Endothelial cell of umbilical vein (primary cell): ENCODE measurements around the gene CTSW.

Source experiments
- CTCF ChIP-seq, 2 donors: IDR thresholded peaks; 1 replicate in 1 of 2; 2 replicates in 1 of 2; pipeline ENCODE4 v1.5.1; 2011; ENCODE audit warnings: low read length in 2 of 2, mild to moderate bottlenecking in 2 of 2, moderate library complexity in 2 of 2, control low read depth in 1 of 2, inconsistent platforms in 1 of 2, low read depth in 1 of 2; ENCODE audit not compliant: insufficient read depth in 1 of 2; ENCODE audit errors: extremely low read depth in 1 of 2
- GATA2 ChIP-seq: IDR thresholded peaks from 2 replicates; pipeline ENCODE4 v1.7.0; 2011; ENCODE audit warnings: low read depth, mild to moderate bottlenecking, moderate library complexity, mixed read lengths, low read length; ENCODE audit not compliant: insufficient read length, insufficient read depth
- POLR2A ChIP-seq: IDR thresholded peaks from 2 replicates; pipeline ENCODE4 v1.6.1; 2012; ENCODE audit warnings: low read depth, mild to moderate bottlenecking, control low read depth, low read length
- POLR2AphosphoS5 ChIP-seq: IDR thresholded peaks from 2 replicates; pipeline ENCODE4 v1.6.1; 2012; ENCODE audit warnings: low read depth, mild to moderate bottlenecking, control low read depth, low read length, moderate library complexity; ENCODE audit not compliant: insufficient read depth

- TF ChIP-seq POLR2AphosphoS5: no peak
- no peak for TF ChIP-seq GATA2
- no peak for TF ChIP-seq CTCF (IDR thresholded peaks at IDR 0.05; ENCODE audit: extremely low read depth in 1 of 2, insufficient read depth in 1 of 2, low read depth in 1 of 2, low read length in 2 of 2)
- no peak for TF ChIP-seq POLR2A
Measured at GRCh38 chr11:65916391-65916790, 36.8 kb downstream of the CTSW start.
